PC-3 (cell line): ENCODE measurements around the gene BTN1A1. TPM values are rescaled to one million over a fixed set of nuclear protein-coding genes. Genes with fewer than 3 reads are reported as not detected.

Experiments
- ATAC-seq: fragments of 200-7000 bp; cut with Tn5 transposase; 2 replicates; pipeline ENCODE4 v1.9.1; 2020; ENCODE audit warnings: mild to moderate bottlenecking, moderate library complexity
- BruUV-seq: library from RNA; stranded (reverse); fragments of 400-500 nt; replicated peaks from 2 replicates; lab custom pipeline; 2021; lab: Mats Ljungman, UMichigan
- CTCF ChIA-PET: fragments of 300-600 bp; sonication (Branson Sonifier 250); formaldehyde crosslinking; loops from one replicate; lab custom pipeline; 2022; ENCODE audit warnings: antibody characterized with exemption; lab: Charles Lee
- POLR2A ChIA-PET: fragments of 300-600 bp; sonication (Branson Sonifier 250); formaldehyde crosslinking; loops from one replicate; lab custom pipeline; 2022; ENCODE audit warnings: antibody characterized with exemption; ENCODE audit not compliant: unreplicated experiment; lab: Charles Lee
- DNase-seq: peaks from one replicate; pipeline ENCODE4 v3.0.0-alpha.2; 2015
- H2AFZ ChIP-seq: fragments of 300-600 bp; sonication (generic); 2 replicates; pipeline ENCODE4 v1.6.0; 2016; ENCODE audit warnings: antibody characterized with exemption, low read length
- H3F3A ChIP-seq: fragments of 300-600 bp; sonication (generic); one replicate; pipeline ENCODE4 v1.6.0; 2017; ENCODE audit warnings: antibody characterized with exemption, low read length, control low read depth, mild to moderate bottlenecking; ENCODE audit not compliant: unreplicated experiment
- H3K27ac ChIP-seq: fragments of 300-600 bp; sonication (generic); 2 replicates; pipeline ENCODE4 v1.5.1; 2016; ENCODE audit warnings: mild to moderate bottlenecking, low read length
- H3K27me3 ChIP-seq: fragments of 300-600 bp; sonication (generic); 2 replicates; pipeline ENCODE4 v1.6.1; 2016; ENCODE audit warnings: low read length, mixed read lengths
- H3K36me3 ChIP-seq: fragments of 300-600 bp; sonication (generic); 2 replicates; pipeline ENCODE4 v1.6.1; 2016; ENCODE audit warnings: low read depth, mixed run types, low read length, mixed read lengths
- H3K4me1 ChIP-seq: fragments of 300-600 bp; sonication (generic); 2 replicates; pipeline ENCODE4 v1.5.1; 2016; ENCODE audit warnings: low read length; ENCODE audit not compliant: insufficient read depth
- H3K4me2 ChIP-seq: fragments of 300-600 bp; sonication (generic); 2 replicates; pipeline ENCODE4 v1.6.0; 2016; ENCODE audit warnings: low read length
- H3K4me3 ChIP-seq: fragments of 300-600 bp; sonication (generic); 2 replicates; pipeline ENCODE4 v1.5.1; 2016; ENCODE audit warnings: mild to moderate bottlenecking, low read length, mixed read lengths
- H3K79me2 ChIP-seq: fragments of 300-600 bp; sonication (generic); 2 replicates; pipeline ENCODE4 v1.6.1; 2017; ENCODE audit warnings: low read length, mixed read lengths
- H3K9ac ChIP-seq: fragments of 300-600 bp; sonication (generic); 2 replicates; pipeline ENCODE4 v1.6.0; 2016; ENCODE audit warnings: mild to moderate bottlenecking, low read length
- H3K9me2 ChIP-seq: fragments of 300-600 bp; sonication (generic); replicated peaks from 2 replicates; pipeline ENCODE4 v1.6.1; 2016; ENCODE audit warnings: mixed run types, low read length, mixed read lengths
- H3K9me3 ChIP-seq: fragments of 300-600 bp; sonication (generic); 2 replicates; pipeline ENCODE4 v1.6.1; 2016; ENCODE audit warnings: low read length, mixed read lengths
- H4K20me1 ChIP-seq: fragments of 300-600 bp; sonication (generic); 2 replicates; pipeline ENCODE4 v1.6.1; 2016; ENCODE audit warnings: low read length, mixed read lengths
- CTCF ChIP-seq: fragments of 300-600 bp; sonication (generic); conservative IDR thresholded peaks from 2 replicates; pipeline ENCODE4 v1.5.1; 2017; ENCODE audit warnings: antibody characterized with exemption, low read depth, mild to moderate bottlenecking, low read length
- EZH2 ChIP-seq: fragments of 300-600 bp; sonication (generic); IDR thresholded peaks from one replicate; pipeline ENCODE4 v1.6.1; 2017; ENCODE audit warnings: antibody characterized with exemption, mild to moderate bottlenecking, low read length; ENCODE audit not compliant: unreplicated experiment
- EZH2phosphoT487 ChIP-seq: fragments of 300-600 bp; sonication (generic); IDR thresholded peaks from 2 replicates; pipeline ENCODE4 v1.6.1; 2018; ENCODE audit warnings: mild to moderate bottlenecking, antibody characterized with exemption, low read length, borderline replicate concordance
- intact Hi-C: fragments of 100-400 bp; cut with micrococcal nuclease; formaldehyde crosslinking; loops from 2 replicates; pipeline ENCODE4 v1.9.0; 2023
- total RNA-seq: library from RNA; depleted of rRNA; stranded (reverse); fragments of >200 nt; gene quantifications from 2 replicates; pipeline ENCODE4 v1.2.3, GENCODE V29; 2014

The BTN1A1 gene
- total RNA-seq, 1 experiment from 2014 or later = not detected

GRCh38 chr6:26482338-26482737, 17.8 kb upstream of the BTN1A1 start:
- H3K9ac ChIP-seq = no peak overlapping the region
- H3F3A ChIP-seq = no peaks in the 10 kb centered on the region
- no peaks in the 10 kb centered on the region for H4K20me1 ChIP-seq
- H3K4me2 ChIP-seq = no peak overlapping the region
- H3K4me3 ChIP-seq = no peak overlapping the region
- DNase-seq (no peak), ATAC-seq (no peak)
- BruUV-seq = no TSS peak
- no peaks in the 10 kb centered on the region for H3K79me2 ChIP-seq
- H3K4me1 ChIP-seq = no peaks in the 10 kb centered on the region
- intact Hi-C loops = no loop called here
- H3K9me3 ChIP-seq = no peaks in the 10 kb centered on the region
- H2AFZ ChIP-seq = no peak overlapping the region
- no peaks in the 10 kb centered on the region for H3K36me3 ChIP-seq
- ChIA-PET POLR2A (no interaction called here), CTCF (no interaction called here)
- TF ChIP-seq CTCF (no peak), EZH2phosphoT487 (no peak), EZH2 (no peak)
- H3K9me2 ChIP-seq = no peaks in the 10 kb centered on the region
- no peak overlapping the region for H3K27ac ChIP-seq
- no peaks in the 10 kb centered on the region for H3K27me3 ChIP-seq

GRCh38 chr6:26483727-26484126, 16.4 kb upstream of the BTN1A1 start:
- H3K4me2 ChIP-seq = no peak overlapping the region
- ChIA-PET POLR2A (no interaction called here), CTCF (no interaction called here)
- no peak overlapping the region for H3K27ac ChIP-seq
- DNase-seq (no peak), ATAC-seq (no peak)
- H3K79me2 ChIP-seq = no peaks in the 10 kb centered on the region
- TF ChIP-seq EZH2 (no peak), EZH2phosphoT487 (no peak), CTCF (no peak)
- no TSS peak for BruUV-seq
- H3K9me3 ChIP-seq = no peaks in the 10 kb centered on the region
- H2AFZ ChIP-seq = no peak overlapping the region
- no peaks in the 10 kb centered on the region for H3K27me3 ChIP-seq
- H3K4me1 ChIP-seq = no peaks in the 10 kb centered on the region
- H4K20me1 ChIP-seq = no peaks in the 10 kb centered on the region
- H3K4me3 ChIP-seq = no peak overlapping the region
- no peak overlapping the region for H3K9ac ChIP-seq
- no peaks in the 10 kb centered on the region for H3K9me2 ChIP-seq
- H3K36me3 ChIP-seq = no peaks in the 10 kb centered on the region
- no peaks in the 10 kb centered on the region for H3F3A ChIP-seq
- intact Hi-C loops = no loop called here

- no peak for TF ChIP-seq EZH2
- TF ChIP-seq CTCF = no peak
- TF ChIP-seq EZH2phosphoT487 = no peak
- no peak for ATAC-seq
- DNase-seq = no peak
- Histone ChIP-seq H3K4me2 (no peak overlapping the region), H3K4me1 (no peaks in the 10 kb centered on the region), H3K9me3 (no peaks in the 10 kb centered on the region), H3K9me2 (no peaks in the 10 kb centered on the region), H3K9ac (no peak overlapping the region), H3F3A (no peaks in the 10 kb centered on the region), H2AFZ (no peak overlapping the region), H4K20me1 (no peaks in the 10 kb centered on the region), H3K4me3 (no peak overlapping the region), H3K36me3 (no peaks in the 10 kb centered on the region), H3K27me3 (no peaks in the 10 kb centered on the region), H3K27ac (no peak overlapping the region), H3K79me2 (no peaks in the 10 kb centered on the region)
- intact Hi-C loops = no loop called here
- no TSS peak for BruUV-seq
- ChIA-PET CTCF (no interaction called here), POLR2A (no interaction called here)
Observed at GRCh38 chr6:26484161-26484560, 15.9 kb upstream of the BTN1A1 start.
